Erythroblast (primary cell): ENCODE data around the gene AOX1.
A peak's percentile ranks its signal among the peaks of the same experiment; 100 is the strongest.
"Not testable (repeated sequence)": the region's sequence is repeated elsewhere in the genome, so short reads cannot be mapped to it uniquely, and the experiment has no call there.

Experiments
- DNase-seq, 2 experiments: peaks; one replicate each; lab custom pipeline; 2025; lab: John Stamatoyannopoulos, UW
- GATA1 ChIP-seq: IDR thresholded peaks from 2 replicates; pipeline ENCODE4 v1.6.1; 2011; ENCODE audit warnings: low read depth, mild to moderate bottlenecking, control low read depth, low read length, moderate library complexity
- POLR2A ChIP-seq: IDR thresholded peaks from 2 replicates; pipeline ENCODE4 v1.6.1; 2011; ENCODE audit warnings: mild to moderate bottlenecking, low read length

Gene AOX1

GRCh38 chr2:200592406-200593075 lies 6.7 kb downstream of the AOX1 start:
- TF ChIP-seq GATA1 (no peak), POLR2A (no peak)
- DNase-seq = peak in 1 of 2 experiments; percentile 9

- no peak for DNase-seq
- TF ChIP-seq POLR2A (no peak), GATA1 (no peak)
Observed at GRCh38 chr2:200593905-200594304, 8.1 kb downstream of the AOX1 start.

GRCh38 chr2:200595913-200596312 lies 10.1 kb downstream of the AOX1 start:
- DNase-seq = no peak
- no peak for TF ChIP-seq POLR2A
- TF ChIP-seq GATA1 = no peak

- no peak for TF ChIP-seq POLR2A
- no peak for DNase-seq
Observed at GRCh38 chr2:200596774-200597570, 11.2 kb downstream of the AOX1 start.

- TF ChIP-seq POLR2A (no peak), GATA1 (no peak)
- no peak for DNase-seq
Observed at GRCh38 chr2:200599206-200599605, 13.4 kb downstream of the AOX1 start.

- DNase-seq = no peak
- TF ChIP-seq GATA1 (no peak), POLR2A (no peak)
Observed at GRCh38 chr2:200600549-200601225, 14.9 kb downstream of the AOX1 start.

GRCh38 chr2:200602584-200602983 lies 16.8 kb downstream of the AOX1 start:
- TF ChIP-seq GATA1 (no peak), POLR2A (no peak)

GRCh38 chr2:200603972-200604371 lies 18.2 kb downstream of the AOX1 start:
- TF ChIP-seq POLR2A = no peak
- no peak for TF ChIP-seq GATA1
- DNase-seq = no peak

More at GRCh38 chr2:200602584-200602983, 16.8 kb downstream of the AOX1 start:
- no peak for DNase-seq

- TF ChIP-seq POLR2A (no peak), GATA1 (no peak)
- no peak for DNase-seq
Observed at GRCh38 chr2:200604571-200605255, 18.9 kb downstream of the AOX1 start.

GRCh38 chr2:200608341-200609027 lies 22.7 kb downstream of the AOX1 start:
- no peak for TF ChIP-seq GATA1
- no peak for TF ChIP-seq POLR2A
- no peak for DNase-seq

GRCh38 chr2:200609028-200609614 lies 23.3 kb downstream of the AOX1 start:
- DNase-seq = no peak
- TF ChIP-seq GATA1 = no peak
- TF ChIP-seq POLR2A = no peak

GRCh38 chr2:200610217-200610616 lies 24.4 kb downstream of the AOX1 start:
- not testable (repeated sequence) for DNase-seq

- TF ChIP-seq POLR2A = no peak
- no peak for TF ChIP-seq GATA1
- no peak for DNase-seq
Observed at GRCh38 chr2:200613692-200614091, 27.9 kb downstream of the AOX1 start.
